Right atrium auricular region (tissue), 2 donors: ENCODE results near the gene ZBTB7A. TPM values are rescaled to one million over a fixed set of nuclear protein-coding genes. Genes with fewer than 3 reads are reported as not detected.
"Not testable (repeated sequence)": the region's sequence is repeated elsewhere in the genome, so short reads cannot be mapped to it uniquely, and the experiment has no call there.

Experiments
- DNase-seq: peaks from one replicate; pipeline ENCODE4 v3.0.0-alpha.2; 2019; ENCODE audit warnings: low spot score
- H3K27ac ChIP-seq, 2 donors: fragments of 200-600 bp; sonication (generic); 1 replicate in 1 of 2; 2 replicates in 1 of 2; pipeline ENCODE4 v1.5.1; 2016 to 2019
- H3K27me3 ChIP-seq, 2 donors: fragments of 200-600 bp; sonication (generic); one replicate each; pipeline versions ENCODE4 v1.5.1 to v1.6.0; 2017 to 2019
- H3K36me3 ChIP-seq: fragments of 200-600 bp; sonication (generic); one replicate; pipeline ENCODE4 v1.5.1; 2016
- H3K4me1 ChIP-seq, 2 donors: fragments of 200-600 bp; sonication (generic); one replicate each; pipeline versions ENCODE4 v1.5.1 to v1.6.0; 2017 to 2019
- H3K4me3 ChIP-seq, 2 donors: fragments of 200-600 bp; sonication (generic); 1 replicate in 1 of 2; 2 replicates in 1 of 2; pipeline ENCODE4 v1.5.1; 2017 to 2019; ENCODE audit warnings: mild to moderate bottlenecking in 1 of 2, moderate library complexity in 1 of 2
- H3K9me3 ChIP-seq, 2 donors: fragments of 200-600 bp; sonication (generic); one replicate each; pipeline ENCODE4 v1.5.1; 2019
- CTCF ChIP-seq, 2 donors: fragments of 200-600 bp; sonication (generic); IDR thresholded peaks; one replicate each; pipeline ENCODE4 v1.5.1; 2019; ENCODE audit warnings: antibody characterized with exemption in 2 of 2
- total RNA-seq, 2 donors: library from RNA; depleted of rRNA; stranded (reverse); fragments of >200 nt; gene quantifications; one replicate each; pipeline ENCODE4 v1.1.0, GENCODE V29; 2016

Gene ZBTB7A
- total RNA-seq, 2 donors from 2014 or later, result 33.8 to 50.0 TPM

GRCh38 chr19:4013886-4014540, 52.7 kb downstream of the ZBTB7A start:
- Histone ChIP-seq H3K36me3 (peaks cover 28% of the 10 kb centered on the region), H3K27me3 (no peaks in the 10 kb centered on the region), H3K4me1 (peaks cover 0 to 63% of the 10 kb centered on the region in 2 donors), H3K27ac (peak overlapping the region in 1 of 2 donors; percentile 66), H3K4me3 (no peak overlapping the region), H3K9me3 (no peaks in the 10 kb centered on the region)
- TF ChIP-seq CTCF (IDR thresholded peaks at IDR 0.05), result no peak
- no peak for DNase-seq

- Histone ChIP-seq H3K4me1 (peaks cover 0 to 72% of the 10 kb centered on the region in 2 donors), H3K36me3 (peaks cover 28% of the 10 kb centered on the region)
Measured at GRCh38 chr19:4012975-4013634, 53.6 kb downstream of the ZBTB7A start.

GRCh38 chr19:4012092-4012974, 54.4 kb downstream of the ZBTB7A start:
- H3K9me3 ChIP-seq, result no peaks in the 10 kb centered on the region
- H3K4me3 ChIP-seq, result no peak overlapping the region
- H3K36me3 ChIP-seq, result peaks cover 28% of the 10 kb centered on the region
- no peak for TF ChIP-seq CTCF (IDR thresholded peaks at IDR 0.05)
- H3K4me1 ChIP-seq, result peaks cover 0 to 72% of the 10 kb centered on the region in 2 donors
- no peak overlapping the region for H3K27ac ChIP-seq
- H3K27me3 ChIP-seq, result no peaks in the 10 kb centered on the region
- DNase-seq, result no peak

More at GRCh38 chr19:4012975-4013634, 53.6 kb downstream of the ZBTB7A start:
- H3K9me3 ChIP-seq, result no peaks in the 10 kb centered on the region
- no peak overlapping the region for H3K27ac ChIP-seq
- H3K4me3 ChIP-seq, result no peak overlapping the region
- no peak for TF ChIP-seq CTCF (IDR thresholded peaks at IDR 0.05)
- DNase-seq, result no peak
- H3K27me3 ChIP-seq, result no peaks in the 10 kb centered on the region

- H3K27ac ChIP-seq, result peak overlapping the region in 1 of 2 donors; percentile 31
- peaks cover 0 to 76% of the 10 kb centered on the region in 2 donors for H3K4me1 ChIP-seq
- H3K4me3 ChIP-seq, DNase-seq, H3K9me3 ChIP-seq, H3K27me3 ChIP-seq: not testable (repeated sequence)
- H3K36me3 ChIP-seq, result peaks cover 28% of the 10 kb centered on the region
Measured at GRCh38 chr19:4011430-4011829, 55.3 kb downstream of the ZBTB7A start.

- H3K4me1 ChIP-seq, result peaks cover 0 to 71% of the 10 kb centered on the region in 2 donors
- H3K27me3 ChIP-seq, result no peaks in the 10 kb centered on the region
- no peak for DNase-seq
- H3K9me3 ChIP-seq, result no peaks in the 10 kb centered on the region
- H3K27ac ChIP-seq, result peak overlapping the region in 1 of 2 donors; percentile 31
- H3K4me3 ChIP-seq, result no peak overlapping the region
- no peak for TF ChIP-seq CTCF (IDR thresholded peaks at IDR 0.05)
- peaks cover 28% of the 10 kb centered on the region for H3K36me3 ChIP-seq
Measured at GRCh38 chr19:4010808-4011110, 55.9 kb downstream of the ZBTB7A start.
